WTC11 (cell line): ENCODE data around the gene TSEN54. TPM values are rescaled to one million over a fixed set of nuclear protein-coding genes. Genes with fewer than 3 reads are reported as not detected.

Experiments
- ATAC-seq: fragments of 200-7000 bp; cut with Tn5 transposase; 2 replicates; pipeline ENCODE4 v1.10.0; 2021; ENCODE audit warnings: mild to moderate bottlenecking, moderate library complexity
- CTCF ChIA-PET: fragments of 300-600 bp; sonication (Branson Sonifier 250); formaldehyde crosslinking; loops from one replicate; lab custom pipeline; 2021; ENCODE audit warnings: antibody characterized with exemption; lab: Charles Lee
- POLR2A ChIA-PET: fragments of 350-600 bp; sonication (Branson Sonifier 250); formaldehyde crosslinking; loops from one replicate; lab custom pipeline; 2021; ENCODE audit warnings: antibody characterized with exemption; lab: Charles Lee
- DNase-seq: peaks from one replicate; pipeline ENCODE4 v3.0.0; 2021; ENCODE audit warnings: low spot score
- H3K27ac Mint-ChIP-seq: 2 replicates; pipeline ENCODE4 v1.8.0; 2021; ENCODE audit warnings: mixed read lengths
- H3K27me3 Mint-ChIP-seq: 2 replicates; pipeline ENCODE4 v1.8.0; 2021; ENCODE audit warnings: low read depth, mild to moderate bottlenecking, moderate library complexity, mixed read lengths
- H3K36me3 Mint-ChIP-seq: 2 replicates; pipeline ENCODE4 v1.8.0; 2021; ENCODE audit warnings: mixed read lengths
- H3K4me1 Mint-ChIP-seq: 2 replicates; pipeline ENCODE4 v1.8.0; 2022; ENCODE audit warnings: mixed read lengths
- H3K4me3 Mint-ChIP-seq: 2 replicates; pipeline ENCODE4 v1.8.0; 2021; ENCODE audit warnings: mild to moderate bottlenecking, moderate library complexity, mixed read lengths
- H3K9me3 Mint-ChIP-seq: 2 replicates; pipeline ENCODE4 v1.8.0; 2021; ENCODE audit warnings: mixed read lengths
- ATF1 ChIP-seq: sonication (generic); formaldehyde crosslinking; IDR thresholded peaks from 2 replicates; pipeline ENCODE4 v1.8.1; 2023; ENCODE audit warnings: mild to moderate bottlenecking, moderate library complexity, missing genetic modification reagents
- CTCF ChIP-seq: fragments of 200-600 bp; IDR thresholded peaks from 2 replicates; pipeline ENCODE4 v1.8.0; 2022; ENCODE audit warnings: antibody characterized with exemption
- E2F4 ChIP-seq: sonication (generic); formaldehyde crosslinking; IDR thresholded peaks from 2 replicates; pipeline ENCODE4 v1.8.1; 2022; ENCODE audit warnings: low read depth, mild to moderate bottlenecking, moderate library complexity, missing genetic modification reagents, borderline replicate concordance
- ERG ChIP-seq: fragments of 250-450 bp; sonication (Bioruptor Pico); IDR thresholded peaks from 2 replicates; pipeline ENCODE4 v1.8.0; 2021; ENCODE audit warnings: mild to moderate bottlenecking
- FOXJ3 ChIP-seq: sonication (generic); formaldehyde crosslinking; IDR thresholded peaks from 2 replicates; pipeline ENCODE4 v1.9.0; 2021; ENCODE audit warnings: missing genetic modification reagents, mild to moderate bottlenecking, borderline replicate concordance
- FOXK1 ChIP-seq: sonication (generic); formaldehyde crosslinking; IDR thresholded peaks from 2 replicates; pipeline ENCODE4 v1.8.0; 2022; ENCODE audit warnings: mild to moderate bottlenecking, moderate library complexity, missing genetic modification reagents
- FOXP1 ChIP-seq: sonication (generic); formaldehyde crosslinking; IDR thresholded peaks from 2 replicates; pipeline ENCODE4 v1.8.0; 2022; ENCODE audit warnings: missing genetic modification reagents, mild to moderate bottlenecking, moderate library complexity, borderline replicate concordance
- GABPB1 ChIP-seq: sonication (generic); formaldehyde crosslinking; IDR thresholded peaks from 2 replicates; pipeline ENCODE4 v1.8.1; 2023; ENCODE audit warnings: mild to moderate bottlenecking, missing genetic modification reagents
- IRF1 ChIP-seq: sonication (generic); formaldehyde crosslinking; IDR thresholded peaks from 2 replicates; pipeline ENCODE4 v1.8.0; 2023; ENCODE audit warnings: missing genetic modification reagents
- IRF2 ChIP-seq: sonication (generic); formaldehyde crosslinking; IDR thresholded peaks from 2 replicates; pipeline ENCODE4 v1.8.0; 2022; ENCODE audit warnings: low read depth, missing genetic modification reagents, borderline replicate concordance
- KAT7 ChIP-seq: sonication (generic); formaldehyde crosslinking; IDR thresholded peaks from 2 replicates; pipeline ENCODE4 v1.8.1; 2023; ENCODE audit warnings: missing genetic modification reagents, mild to moderate bottlenecking, borderline replicate concordance
- MLX ChIP-seq: sonication (generic); formaldehyde crosslinking; IDR thresholded peaks from 2 replicates; pipeline ENCODE4 v1.8.1; 2023; ENCODE audit warnings: mild to moderate bottlenecking, missing genetic modification reagents, moderate library complexity
- MXD4 ChIP-seq: fragments of 250-450 bp; sonication (Bioruptor Pico); IDR thresholded peaks from 2 replicates; pipeline ENCODE4 v1.8.0; 2021; ENCODE audit warnings: mild to moderate bottlenecking, moderate library complexity, borderline replicate concordance
- MYBL2 ChIP-seq: sonication (generic); formaldehyde crosslinking; IDR thresholded peaks from 2 replicates; pipeline ENCODE4 v1.8.1; 2023; ENCODE audit warnings: mild to moderate bottlenecking, moderate library complexity, missing genetic modification reagents
- NR1H2 ChIP-seq: sonication (generic); formaldehyde crosslinking; IDR thresholded peaks from 2 replicates; pipeline ENCODE4 v1.9.0; 2021; ENCODE audit warnings: mild to moderate bottlenecking, moderate library complexity, missing genetic modification reagents
- NR3C1 ChIP-seq: sonication (generic); formaldehyde crosslinking; conservative IDR thresholded peaks from 2 replicates; pipeline ENCODE4 v1.8.1; 2023; ENCODE audit warnings: low read depth, mild to moderate bottlenecking, missing genetic modification reagents
- SMAD4 ChIP-seq: sonication (generic); formaldehyde crosslinking; IDR thresholded peaks from 2 replicates; pipeline ENCODE4 v1.8.0; 2022; ENCODE audit warnings: mild to moderate bottlenecking, missing genetic modification reagents
- TCF7 ChIP-seq: sonication (generic); formaldehyde crosslinking; IDR thresholded peaks from 2 replicates; pipeline ENCODE4 v1.8.0; 2022; ENCODE audit warnings: mild to moderate bottlenecking, low read depth, missing genetic modification reagents, moderate library complexity
- TEAD1 ChIP-seq: sonication (generic); formaldehyde crosslinking; IDR thresholded peaks from 2 replicates; pipeline ENCODE4 v1.8.0; 2022; ENCODE audit warnings: mild to moderate bottlenecking, missing genetic modification reagents
- TP53 ChIP-seq: sonication (generic); formaldehyde crosslinking; IDR thresholded peaks from 2 replicates; pipeline ENCODE4 v1.8.1; 2023; ENCODE audit warnings: mild to moderate bottlenecking, missing genetic modification reagents
- ZNF263 ChIP-seq: sonication (generic); formaldehyde crosslinking; IDR thresholded peaks from 2 replicates; pipeline ENCODE4 v1.8.1; 2022; ENCODE audit warnings: low read depth, mild to moderate bottlenecking, moderate library complexity, missing genetic modification reagents
- ZNF416 ChIP-seq: fragments of 250-450 bp; sonication (Bioruptor Pico); IDR thresholded peaks from 2 replicates; pipeline ENCODE4 v1.9.0; 2021; ENCODE audit warnings: mild to moderate bottlenecking, inconsistent platforms
- ZNF423 ChIP-seq: fragments of 250-450 bp; sonication (Bioruptor Pico); IDR thresholded peaks from 2 replicates; pipeline ENCODE4 v2.1.2; 2022; ENCODE audit warnings: mild to moderate bottlenecking, moderate library complexity
- ZNF671 ChIP-seq: fragments of 250-450 bp; sonication (Bioruptor Pico); IDR thresholded peaks from 2 replicates; pipeline ENCODE4 v1.8.0; 2021; ENCODE audit warnings: mild to moderate bottlenecking
- total RNA-seq: library from RNA; stranded (reverse); gene quantifications from 3 replicates; pipeline ENCODE4 v1.2.3, GENCODE V29; 2021
- TF ChIP-seq, protein P1 (sequence below): sonication (generic); formaldehyde crosslinking; IDR thresholded peaks from 2 replicates; pipeline ENCODE4 v1.8.1; 2022; ENCODE audit warnings: mild to moderate bottlenecking, moderate library complexity, missing genetic modification reagents
- TF ChIP-seq, protein P2 (sequence below): sonication (generic); formaldehyde crosslinking; conservative IDR thresholded peaks from 2 replicates; pipeline ENCODE4 v1.8.1; 2022; ENCODE audit warnings: mild to moderate bottlenecking, missing genetic modification reagents
- TF ChIP-seq, protein P3 (sequence below): sonication (generic); formaldehyde crosslinking; IDR thresholded peaks from 2 replicates; pipeline ENCODE4 v1.8.1; 2023; ENCODE audit warnings: mild to moderate bottlenecking, missing genetic modification reagents, moderate library complexity

Gene TSEN54
- total RNA-seq, 1 experiment from 2014 or later = 53.4 TPM

GRCh38 chr17:75501378-75502071, 14.8 kb upstream of the TSEN54 start:
- ChIA-PET POLR2A (interaction anchor here (1.1 kb wide), 1 partner anchor 16 kb away, joined by 3 read pairs; no protein-coding TSS in a partner anchor), CTCF (interaction anchor here (1.4 to 1.7 kb wide), 3 partner anchors 47 to 132 kb away, joined by 3 to 12 read pairs (median 5); partner anchors contain the start of gene SMIM5)
- H3K27me3 Mint-ChIP-seq = no peaks in the 10 kb centered on the region
- no peak overlapping the region for H3K27ac Mint-ChIP-seq
- no peaks in the 10 kb centered on the region for H3K9me3 Mint-ChIP-seq
- ATAC-seq = no peak
- peaks cover 13% of the 10 kb centered on the region; the same call in 1 of the 2 replicates for H3K36me3 Mint-ChIP-seq
- H3K4me3 Mint-ChIP-seq = no peak overlapping the region
- H3K4me1 Mint-ChIP-seq = no peaks in the 10 kb centered on the region
- TF ChIP-seq SMAD4 (CRISPR knock-in tag) = no peak
- TF ChIP-seq FOXP1 = no peak
- TF ChIP-seq CTCF = no peak
- TF ChIP-seq ZNF423 = no peak
- no peak for TF ChIP-seq ERG (CRISPR knock-in tag)
- TF ChIP-seq, protein P1, sequence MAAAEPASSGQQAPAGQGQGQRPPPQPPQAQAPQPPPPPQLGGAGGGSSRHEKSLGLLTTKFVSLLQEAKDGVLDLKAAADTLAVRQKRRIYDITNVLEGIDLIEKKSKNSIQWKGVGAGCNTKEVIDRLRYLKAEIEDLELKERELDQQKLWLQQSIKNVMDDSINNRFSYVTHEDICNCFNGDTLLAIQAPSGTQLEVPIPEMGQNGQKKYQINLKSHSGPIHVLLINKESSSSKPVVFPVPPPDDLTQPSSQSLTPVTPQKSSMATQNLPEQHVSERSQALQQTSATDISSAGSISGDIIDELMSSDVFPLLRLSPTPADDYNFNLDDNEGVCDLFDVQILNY (CRISPR knock-in tag) = no peak
- no peak for TF ChIP-seq MXD4 (CRISPR knock-in tag)
- TF ChIP-seq TCF7 (CRISPR knock-in tag) = no peak
- no peak for TF ChIP-seq ZNF263 (CRISPR knock-in tag)
- no peak for TF ChIP-seq IRF2 (CRISPR knock-in tag)
- no peak for TF ChIP-seq ATF1
- TF ChIP-seq MYBL2 (CRISPR knock-in tag) = no peak
- no peak for TF ChIP-seq ZNF671 (CRISPR knock-in tag)
- TF ChIP-seq MLX = no peak
- TF ChIP-seq, protein P2, sequence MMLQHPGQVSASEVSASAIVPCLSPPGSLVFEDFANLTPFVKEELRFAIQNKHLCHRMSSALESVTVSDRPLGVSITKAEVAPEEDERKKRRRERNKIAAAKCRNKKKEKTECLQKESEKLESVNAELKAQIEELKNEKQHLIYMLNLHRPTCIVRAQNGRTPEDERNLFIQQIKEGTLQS (CRISPR knock-in tag) = no peak
- TF ChIP-seq, all 79 proteins: peak for 0
- DNase-seq = no peak

GRCh38 chr17:75502072-75502720, 14.1 kb upstream of the TSEN54 start:
- no peak for ATAC-seq
- ChIA-PET POLR2A (interaction anchor here (1.1 kb wide), 1 partner anchor 15 kb away, joined by 3 read pairs; no protein-coding TSS in a partner anchor), CTCF (interaction anchor here (1.2 to 1.7 kb wide), 6 partner anchors 9 to 131 kb away, joined by 3 to 12 read pairs (median 5); partner anchors contain the start of gene SMIM5)
- Mint-ChIP-seq H3K27ac (no peak overlapping the region), H3K4me3 (no peak overlapping the region), H3K9me3 (no peaks in the 10 kb centered on the region), H3K27me3 (no peaks in the 10 kb centered on the region), H3K4me1 (no peaks in the 10 kb centered on the region), H3K36me3 (peaks cover 13% of the 10 kb centered on the region; the same call in 1 of the 2 replicates)
- no peak for DNase-seq
- TF ChIP-seq ZNF416 = no peak
- TF ChIP-seq NR3C1 = no peak
- TF ChIP-seq FOXJ3 = no peak
- TF ChIP-seq TEAD1 (CRISPR knock-in tag) = no peak
- TF ChIP-seq FOXK1 (CRISPR knock-in tag) = no peak
- no peak for TF ChIP-seq IRF1 (CRISPR knock-in tag)
- TF ChIP-seq E2F4 (CRISPR knock-in tag) = no peak
- TF ChIP-seq ZNF671 (CRISPR knock-in tag) = no peak
- no peak for TF ChIP-seq TP53 (CRISPR knock-in tag)
- no peak for TF ChIP-seq GABPB1 (CRISPR knock-in tag)
- TF ChIP-seq MXD4 (CRISPR knock-in tag) = no peak
- TF ChIP-seq, protein P3, sequence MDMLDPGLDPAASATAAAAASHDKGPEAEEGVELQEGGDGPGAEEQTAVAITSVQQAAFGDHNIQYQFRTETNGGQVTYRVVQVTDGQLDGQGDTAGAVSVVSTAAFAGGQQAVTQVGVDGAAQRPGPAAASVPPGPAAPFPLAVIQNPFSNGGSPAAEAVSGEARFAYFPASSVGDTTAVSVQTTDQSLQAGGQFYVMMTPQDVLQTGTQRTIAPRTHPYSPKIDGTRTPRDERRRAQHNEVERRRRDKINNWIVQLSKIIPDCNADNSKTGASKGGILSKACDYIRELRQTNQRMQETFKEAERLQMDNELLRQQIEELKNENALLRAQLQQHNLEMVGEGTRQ (CRISPR knock-in tag) = no peak
- no peak for TF ChIP-seq NR1H2 (CRISPR knock-in tag)
- no peak for TF ChIP-seq KAT7 (CRISPR knock-in tag)
- TF ChIP-seq ATF1 = no peak
